AG04449 (cell line): Measurements from ENCODE around the gene NDUFA7.
"Not testable (repeated sequence)": the region's sequence is repeated elsewhere in the genome, so short reads cannot be mapped to it uniquely, and the experiment has no call there.

Experiments
- CTCF ChIA-PET: fragments of 350-600 bp; formaldehyde crosslinking; extraction: SDS; loops from one replicate; lab custom pipeline; 2021; ENCODE audit warnings: antibody characterized with exemption; lab: Yijun Ruan, JAX
- POLR2A ChIA-PET: fragments of 400-600, 350-600 bp; formaldehyde crosslinking; extraction: SDS; loops from one replicate; lab custom pipeline; 2020; ENCODE audit warnings: antibody characterized with exemption, inconsistent platforms; lab: Yijun Ruan, JAX
- DNase-seq: peaks from one replicate; pipeline ENCODE4 v3.0.0-alpha.2; 2010; ENCODE audit warnings: low read depth, low spot score
- H3K4me3 ChIP-seq: 2 replicates; pipeline ENCODE4 v1.5.1; 2011; ENCODE audit warnings: low read depth, mild to moderate bottlenecking, control low read depth, low read length
- TF ChIP-seq, protein P1 (sequence below): IDR thresholded peaks from one replicate; pipeline ENCODE4 v1.5.1; 2011; ENCODE audit warnings: mild to moderate bottlenecking, moderate library complexity, low read length, control low read depth, inconsistent platforms; ENCODE audit not compliant: insufficient read depth; ENCODE audit errors: missing control alignments

NDUFA7 gene

DNA sequence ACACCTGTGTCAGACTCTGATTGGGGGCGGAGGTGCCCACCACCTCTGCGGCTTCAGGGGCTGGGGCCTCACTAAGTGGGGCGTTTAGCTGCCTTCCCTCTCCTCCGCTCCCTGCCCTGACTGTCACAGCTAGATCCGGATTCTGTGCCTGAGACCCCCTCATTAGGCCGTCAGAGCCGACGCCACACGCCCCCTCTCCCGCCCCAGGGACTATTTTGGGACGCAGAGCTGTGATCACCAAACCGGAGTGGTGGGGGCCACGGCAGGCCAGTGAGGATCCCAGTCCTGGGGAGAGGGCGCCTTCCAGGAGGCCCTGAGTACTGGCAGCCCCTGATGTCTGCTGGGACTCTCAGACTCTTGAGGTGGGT, 21.1 kb upstream of the NDUFA7 start:
- no peak overlapping the region for H3K4me3 ChIP-seq
- TF ChIP-seq, protein P1, sequence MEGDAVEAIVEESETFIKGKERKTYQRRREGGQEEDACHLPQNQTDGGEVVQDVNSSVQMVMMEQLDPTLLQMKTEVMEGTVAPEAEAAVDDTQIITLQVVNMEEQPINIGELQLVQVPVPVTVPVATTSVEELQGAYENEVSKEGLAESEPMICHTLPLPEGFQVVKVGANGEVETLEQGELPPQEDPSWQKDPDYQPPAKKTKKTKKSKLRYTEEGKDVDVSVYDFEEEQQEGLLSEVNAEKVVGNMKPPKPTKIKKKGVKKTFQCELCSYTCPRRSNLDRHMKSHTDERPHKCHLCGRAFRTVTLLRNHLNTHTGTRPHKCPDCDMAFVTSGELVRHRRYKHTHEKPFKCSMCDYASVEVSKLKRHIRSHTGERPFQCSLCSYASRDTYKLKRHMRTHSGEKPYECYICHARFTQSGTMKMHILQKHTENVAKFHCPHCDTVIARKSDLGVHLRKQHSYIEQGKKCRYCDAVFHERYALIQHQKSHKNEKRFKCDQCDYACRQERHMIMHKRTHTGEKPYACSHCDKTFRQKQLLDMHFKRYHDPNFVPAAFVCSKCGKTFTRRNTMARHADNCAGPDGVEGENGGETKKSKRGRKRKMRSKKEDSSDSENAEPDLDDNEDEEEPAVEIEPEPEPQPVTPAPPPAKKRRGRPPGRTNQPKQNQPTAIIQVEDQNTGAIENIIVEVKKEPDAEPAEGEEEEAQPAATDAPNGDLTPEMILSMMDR, result no peak
- ChIA-PET CTCF (interaction anchor here (1.0 to 6.4 kb wide), 8 partner anchors 12 to 245 kb away, joined by 3 to 65 read pairs (median 5); partner anchors contain the start of gene MARCHF2), POLR2A (no interaction called here)
- no peak for DNase-seq

DNA sequence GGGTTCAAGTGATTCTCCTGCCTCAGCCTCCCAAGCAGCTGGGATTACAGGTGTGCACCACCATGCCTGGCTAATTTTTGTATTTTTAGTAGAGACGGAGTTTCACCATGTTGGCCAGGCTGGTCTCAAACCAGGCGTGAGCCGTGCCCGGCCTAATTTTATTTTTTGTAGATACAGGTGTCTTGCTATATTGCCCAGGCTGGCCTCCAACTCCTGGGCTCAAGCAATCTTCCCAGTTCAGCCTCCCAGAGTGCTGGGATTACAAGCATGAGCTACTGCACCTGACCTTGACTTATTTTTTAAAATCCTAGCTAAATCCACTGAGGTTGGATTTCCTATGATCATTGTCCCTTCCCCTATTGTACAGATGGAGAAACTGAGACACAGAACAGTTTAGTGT, 20.3 kb upstream of the NDUFA7 start:
- ChIA-PET POLR2A (interaction anchor here (0.7 kb wide), 1 partner anchor 167 kb away, joined by 3 read pairs; no protein-coding TSS in a partner anchor), CTCF (interaction anchor here (0.7 to 6.4 kb wide), 7 partner anchors 13 to 397 kb away, joined by 3 to 65 read pairs (median 5); partner anchors contain the start of gene MARCHF2)
- not testable (repeated sequence) for DNase-seq, H3K4me3 ChIP-seq

DNA sequence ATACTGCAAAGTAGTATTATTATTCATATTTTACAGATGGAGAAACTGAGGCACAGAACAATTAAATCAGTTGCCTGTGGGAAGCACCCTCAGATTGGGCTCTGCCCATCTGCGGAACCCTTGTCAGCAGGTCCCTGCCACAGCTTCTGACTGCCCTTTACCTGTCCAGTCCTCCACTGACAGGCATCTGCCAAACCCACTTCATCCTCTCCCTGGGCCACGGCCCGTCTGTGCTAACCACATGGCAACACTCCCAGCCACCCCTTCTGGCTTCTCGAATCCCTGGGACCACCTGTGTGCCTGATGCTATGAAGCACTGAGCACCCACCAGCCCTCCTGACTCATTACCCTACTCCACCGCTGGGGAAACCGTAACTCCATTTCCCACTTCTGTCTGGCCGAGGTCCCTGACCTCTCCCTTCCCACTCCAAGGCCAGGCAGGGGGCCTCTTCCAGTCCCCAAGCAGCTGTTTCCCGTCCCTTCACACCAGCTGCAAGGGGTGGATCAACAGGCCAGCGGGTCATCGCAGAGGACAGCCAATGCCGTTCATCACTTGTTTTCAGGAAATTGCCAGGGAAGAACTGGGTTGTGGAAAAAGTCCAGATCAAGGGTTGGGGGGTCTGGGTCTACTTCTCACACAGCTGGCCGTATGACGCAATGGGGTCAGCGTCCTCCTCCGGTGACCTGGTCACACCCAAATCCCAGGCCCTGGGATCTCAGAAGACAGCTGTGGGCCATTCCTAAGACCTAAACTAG, 19.3 kb upstream of the NDUFA7 start:
- DNase-seq, result no peak
- POLR2A ChIA-PET, result interaction anchor here (0.7 kb wide), 1 partner anchor 168 kb away, joined by 3 read pairs; no protein-coding TSS in a partner anchor
- no peak overlapping the region for H3K4me3 ChIP-seq
- TF ChIP-seq, protein P1, result no peak
- CTCF ChIA-PET, result interaction anchor here (1.0 to 6.4 kb wide), 5 partner anchors 8 to 240 kb away, joined by 3 to 65 read pairs (median 5); partner anchors contain the start of gene MARCHF2

DNA sequence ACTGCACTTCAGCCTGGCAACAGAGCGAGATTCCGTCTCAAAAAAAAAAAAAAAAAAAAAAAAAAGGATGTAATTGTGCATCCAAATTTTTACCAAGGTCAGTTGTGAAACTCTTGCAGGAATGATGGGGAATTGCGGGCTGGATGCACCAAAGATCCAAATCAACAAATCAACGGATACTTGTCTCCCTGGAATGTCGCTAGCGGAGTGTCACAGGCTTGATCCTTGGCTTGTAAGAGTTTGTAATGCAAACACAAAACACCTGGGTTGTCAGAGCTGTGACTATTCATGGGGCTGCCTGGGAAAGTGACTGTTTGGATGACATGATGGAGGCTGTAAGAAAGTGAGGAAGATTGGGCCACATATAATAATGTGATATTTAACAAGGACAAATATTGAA, 17.7 kb upstream of the NDUFA7 start:
- POLR2A ChIA-PET, result no interaction called here
- CTCF ChIA-PET, result interaction anchor here (2.4 kb wide), 1 partner anchor 15 kb away, joined by 13 read pairs; no protein-coding TSS in a partner anchor
- TF ChIP-seq, protein P1, result no peak
- DNase-seq, result no peak
- no peak overlapping the region for H3K4me3 ChIP-seq

DNA sequence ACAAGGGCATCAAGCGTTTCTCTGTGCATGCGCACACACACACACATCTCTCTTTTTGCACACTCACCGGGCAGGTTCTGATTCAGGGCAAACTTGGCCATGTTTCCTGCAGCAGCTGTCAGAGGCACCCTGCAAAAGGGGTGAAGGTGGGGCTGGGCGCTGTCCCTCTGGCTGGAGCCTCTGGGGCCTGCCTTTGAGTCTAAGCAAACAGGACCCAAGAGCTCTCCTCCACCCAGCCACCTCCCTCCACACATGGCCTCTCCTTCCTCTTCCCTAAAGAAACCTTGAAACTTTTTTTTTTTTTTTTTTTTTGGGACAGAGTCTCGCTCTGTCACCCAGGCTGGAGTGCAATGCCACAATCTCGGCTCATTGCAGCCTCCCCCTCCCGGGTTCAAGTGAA, 16.6 kb upstream of the NDUFA7 start:
- ChIA-PET POLR2A (no interaction called here), CTCF (interaction anchor here (2.4 kb wide), 1 partner anchor 16 kb away, joined by 13 read pairs; no protein-coding TSS in a partner anchor)

DNA sequence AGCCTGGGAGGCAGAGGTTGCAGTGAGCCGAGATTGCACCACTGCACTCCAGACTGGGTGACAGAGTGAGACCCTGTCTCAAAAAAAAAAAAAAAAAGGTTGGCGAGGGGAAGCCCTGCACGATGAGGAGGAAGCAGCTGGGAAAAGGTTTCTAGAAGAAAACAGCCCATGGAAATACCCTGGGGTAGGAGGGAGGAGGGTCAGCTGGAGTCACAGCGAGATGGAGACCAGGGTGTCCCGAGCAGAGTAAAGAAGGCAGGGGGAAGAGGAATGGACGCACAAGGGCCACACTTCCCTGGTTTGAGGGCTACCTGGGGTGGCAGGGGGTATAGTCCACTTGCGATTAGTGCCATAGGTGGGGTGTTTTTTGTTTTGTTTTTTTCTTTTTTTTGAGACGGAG, 15.5 kb upstream of the NDUFA7 start:
- ChIA-PET CTCF (interaction anchor here (0.9 to 1.0 kb wide), 2 partner anchors 17 to 59 kb away, joined by 3 read pairs; no protein-coding TSS in a partner anchor), POLR2A (interaction anchor here (1.0 kb wide), 1 partner anchor 108 kb away, joined by 3 read pairs; the partner anchor contains the start of gene HNRNPM)
- H3K4me3 ChIP-seq, result no peak overlapping the region
- no peak for DNase-seq
- TF ChIP-seq, protein P1, result no peak

More for the DNA sequence above, 16.6 kb upstream of the NDUFA7 start:
- TF ChIP-seq, protein P1, result no peak
- no peak for DNase-seq
- no peak overlapping the region for H3K4me3 ChIP-seq
